ENCODE data around the gene ILKAP. TPM values are rescaled to one million over a fixed set of nuclear protein-coding genes. Genes with fewer than 3 reads are reported as not detected.
A peak's percentile ranks its signal among the peaks of the same experiment; 100 is the strongest.

ILKAP gene
- total and polyA plus RNA-seq, 8 donors, result 30.6 to 57.3 (median 46.3) TPM

DNA sequence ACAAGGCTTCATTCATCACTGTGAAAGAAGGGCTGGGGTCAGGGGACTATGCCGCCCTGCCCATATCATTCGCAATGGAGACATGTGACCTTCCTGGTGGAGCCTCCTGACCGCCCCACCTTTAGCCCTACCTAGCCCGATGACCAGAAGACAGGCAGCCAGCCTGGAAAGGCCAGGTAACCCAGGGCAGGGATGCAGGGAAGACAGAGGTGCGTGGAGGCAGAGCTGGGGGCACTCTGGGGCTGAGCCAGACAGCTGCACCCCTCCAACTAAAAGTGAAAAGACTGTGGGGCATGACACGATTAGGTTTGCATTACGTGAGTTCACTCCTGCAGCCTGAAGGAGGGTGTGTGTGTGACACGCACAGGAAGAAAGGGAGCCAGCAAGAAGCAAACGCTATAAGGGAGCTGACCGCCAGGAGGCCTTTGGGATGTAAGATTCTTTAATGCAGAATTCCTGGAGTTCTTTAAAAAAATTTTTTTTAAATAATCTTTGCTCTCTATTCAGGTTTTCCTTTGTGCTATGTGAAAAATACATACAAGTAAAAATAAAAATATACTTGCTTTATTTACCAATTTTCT is 40.1 kb upstream of the ILKAP start:
- intact Hi-C loops (cut with DNase I), result no loop called here
- TF ChIP-seq, protein P1, sequence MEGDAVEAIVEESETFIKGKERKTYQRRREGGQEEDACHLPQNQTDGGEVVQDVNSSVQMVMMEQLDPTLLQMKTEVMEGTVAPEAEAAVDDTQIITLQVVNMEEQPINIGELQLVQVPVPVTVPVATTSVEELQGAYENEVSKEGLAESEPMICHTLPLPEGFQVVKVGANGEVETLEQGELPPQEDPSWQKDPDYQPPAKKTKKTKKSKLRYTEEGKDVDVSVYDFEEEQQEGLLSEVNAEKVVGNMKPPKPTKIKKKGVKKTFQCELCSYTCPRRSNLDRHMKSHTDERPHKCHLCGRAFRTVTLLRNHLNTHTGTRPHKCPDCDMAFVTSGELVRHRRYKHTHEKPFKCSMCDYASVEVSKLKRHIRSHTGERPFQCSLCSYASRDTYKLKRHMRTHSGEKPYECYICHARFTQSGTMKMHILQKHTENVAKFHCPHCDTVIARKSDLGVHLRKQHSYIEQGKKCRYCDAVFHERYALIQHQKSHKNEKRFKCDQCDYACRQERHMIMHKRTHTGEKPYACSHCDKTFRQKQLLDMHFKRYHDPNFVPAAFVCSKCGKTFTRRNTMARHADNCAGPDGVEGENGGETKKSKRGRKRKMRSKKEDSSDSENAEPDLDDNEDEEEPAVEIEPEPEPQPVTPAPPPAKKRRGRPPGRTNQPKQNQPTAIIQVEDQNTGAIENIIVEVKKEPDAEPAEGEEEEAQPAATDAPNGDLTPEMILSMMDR (IDR thresholded peaks at IDR 0.05), result no peak
- H3K27me3 ChIP-seq, result peaks cover 10 to 30% of the 10 kb centered on the region in 2 donors
- H3K36me3 ChIP-seq, result peaks cover 0 to 46% of the 10 kb centered on the region in 2 donors
- no peak for DNase-seq
- no peak for ATAC-seq
- H3K4me1 ChIP-seq, result peaks cover 2 to 23% of the 10 kb centered on the region in 2 donors
- H3K4me3 ChIP-seq, result no peak overlapping the region
- no peak overlapping the region for H3K27ac ChIP-seq
- no peaks in the 10 kb centered on the region for H3K9me3 ChIP-seq

DNA sequence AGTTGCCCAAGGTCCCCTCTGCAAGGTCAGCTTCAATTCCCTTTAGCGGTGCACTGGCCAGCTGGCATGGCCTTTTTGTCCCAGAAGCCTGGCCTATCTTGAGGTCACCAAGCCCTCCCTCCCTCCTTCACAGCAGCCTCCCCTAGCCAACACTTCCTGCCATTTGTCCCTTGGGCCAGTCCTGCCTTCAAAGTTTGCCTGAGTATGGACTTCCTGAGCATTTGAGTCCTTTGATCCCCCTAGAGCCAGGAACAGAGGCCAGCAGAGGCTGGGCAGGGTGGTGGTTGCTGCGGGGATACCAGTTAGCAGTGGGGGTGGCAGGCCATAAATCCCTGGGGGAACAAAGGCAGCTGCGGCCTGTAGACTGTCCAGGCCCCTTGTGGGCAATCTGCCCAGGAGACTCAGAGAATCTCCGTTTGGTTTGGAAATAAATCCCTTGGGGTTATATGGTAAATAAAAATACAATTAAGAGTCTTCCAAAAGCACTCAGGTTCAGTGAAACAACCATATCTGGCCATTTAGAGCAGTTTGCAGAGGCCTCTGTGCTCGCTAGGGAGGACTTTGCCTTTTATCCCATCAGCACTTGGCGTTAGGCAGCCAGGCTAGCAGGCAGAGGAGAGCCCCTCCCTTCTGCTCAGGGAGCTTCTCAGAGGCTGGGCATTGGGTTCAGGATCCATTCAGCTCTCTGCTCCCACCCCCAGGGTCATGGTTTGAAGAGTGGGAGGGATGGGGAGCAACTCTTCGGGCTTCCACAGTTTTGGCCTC is 39.4 kb upstream of the ILKAP start:
- no peak overlapping the region for H3K27ac ChIP-seq

DNA sequence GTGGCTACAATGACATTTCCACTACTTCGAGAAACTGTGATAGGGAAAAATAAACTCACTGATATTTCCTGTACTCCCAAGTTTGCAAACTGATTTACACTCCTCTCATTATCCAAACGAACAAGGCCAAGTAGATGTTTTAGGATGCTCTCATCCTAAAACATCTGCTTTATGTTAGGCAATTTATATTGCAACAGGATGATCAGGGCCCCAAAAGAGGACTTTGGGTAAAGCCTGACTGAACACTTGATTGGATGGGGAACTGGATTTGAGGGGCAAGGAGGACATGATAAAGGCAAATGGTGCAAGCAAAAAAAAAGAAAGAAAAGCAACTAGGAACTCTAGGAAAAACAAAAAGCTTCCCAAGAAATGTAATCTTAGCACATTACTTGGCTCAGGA is 38.5 kb upstream of the ILKAP start:
- Histone ChIP-seq H3K36me3 (peaks cover 0 to 30% of the 10 kb centered on the region in 2 donors), H3K27me3 (peaks cover 10 to 46% of the 10 kb centered on the region in 2 donors), H3K4me3 (no peak overlapping the region), H3K4me1 (peaks cover 2 to 23% of the 10 kb centered on the region in 2 donors), H3K9me3 (no peaks in the 10 kb centered on the region), H3K27ac (no peak overlapping the region)
- TF ChIP-seq, protein P1 (IDR thresholded peaks at IDR 0.05), result no peak
- DNase-seq, result no peak
- intact Hi-C loops (cut with DNase I), result no loop called here
- no peak for ATAC-seq

More for the DNA sequence above, 39.4 kb upstream of the ILKAP start:
- intact Hi-C loops (cut with DNase I), result no loop called here
- TF ChIP-seq, protein P1 (IDR thresholded peaks at IDR 0.05), result no peak
- DNase-seq, result peak in 1 of 4 donors; percentile 22
- Histone ChIP-seq H3K9me3 (no peaks in the 10 kb centered on the region), H3K4me3 (no peak overlapping the region), H3K36me3 (peaks cover 0 to 39% of the 10 kb centered on the region in 2 donors), H3K27me3 (peaks cover 10 to 36% of the 10 kb centered on the region in 2 donors), H3K4me1 (peaks cover 2 to 24% of the 10 kb centered on the region in 2 donors)
- ATAC-seq, result no peak

DNA sequence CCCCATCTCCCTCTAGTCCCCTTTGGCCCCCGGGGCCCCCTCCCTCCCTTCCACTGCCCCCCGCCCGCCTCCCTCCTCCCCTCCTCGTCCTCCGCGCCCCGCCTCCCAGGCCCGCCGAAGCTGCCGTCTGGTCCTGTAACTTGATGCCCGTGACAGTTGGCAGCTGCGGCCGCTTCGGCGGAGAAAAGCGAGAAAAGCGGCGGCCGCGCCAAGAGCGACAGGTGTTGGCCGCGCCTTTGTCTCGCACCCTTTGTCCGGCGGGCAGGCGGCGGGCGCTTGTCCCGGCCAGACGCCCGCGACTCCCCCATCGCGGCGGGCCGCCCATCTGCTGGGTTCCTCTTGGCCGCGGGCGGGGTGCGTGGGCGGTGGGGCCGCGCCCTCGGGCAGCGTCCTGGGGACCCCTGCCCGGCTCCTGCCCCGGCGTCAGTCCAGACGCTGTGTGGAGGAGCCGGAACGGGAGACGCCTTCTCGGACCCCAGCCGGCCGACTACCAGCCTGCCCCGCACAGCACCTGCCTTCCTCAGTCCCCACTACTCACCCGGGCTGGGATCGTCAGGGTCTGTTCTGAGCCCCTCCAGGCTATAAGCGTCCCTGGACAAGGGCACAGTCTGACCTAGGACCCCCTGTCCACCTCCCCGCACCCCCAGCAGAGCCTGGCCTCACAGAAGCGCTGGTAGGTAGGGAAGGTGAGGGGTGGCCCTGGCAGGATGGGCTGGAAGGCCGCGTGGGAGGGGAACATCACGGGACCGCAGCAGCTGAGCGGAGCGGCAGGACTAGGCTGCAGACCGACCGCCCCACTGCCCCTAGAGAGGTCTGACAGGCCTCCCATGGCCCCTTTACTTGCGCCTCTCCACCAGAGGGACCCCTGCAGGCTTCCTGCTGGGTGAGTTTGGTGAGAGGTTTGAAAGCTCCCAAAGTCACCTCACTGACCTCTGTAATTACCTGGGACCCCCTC is 37.5 kb upstream of the ILKAP start:
- peaks cover 2 to 21% of the 10 kb centered on the region in 2 donors for H3K4me1 ChIP-seq
- peak overlapping the region in 1 of 2 donors; percentile 58 for H3K4me3 ChIP-seq
- H3K27me3 ChIP-seq, result peaks cover 10 to 54% of the 10 kb centered on the region in 2 donors
- DNase-seq, result peak in 3 of 4 donors; percentile 47 to 90 (median 75)
- TF ChIP-seq, protein P1 (IDR thresholded peaks at IDR 0.05), result no peak
- no peaks in the 10 kb centered on the region for H3K9me3 ChIP-seq
- peak; percentile 36 for ATAC-seq
- intact Hi-C loops (cut with DNase I), result no loop called here
- H3K27ac ChIP-seq, result no peak overlapping the region
- H3K36me3 ChIP-seq, result peaks cover 0 to 20% of the 10 kb centered on the region in 2 donors
